ENCODE data around the gene IPO8.

DNA sequence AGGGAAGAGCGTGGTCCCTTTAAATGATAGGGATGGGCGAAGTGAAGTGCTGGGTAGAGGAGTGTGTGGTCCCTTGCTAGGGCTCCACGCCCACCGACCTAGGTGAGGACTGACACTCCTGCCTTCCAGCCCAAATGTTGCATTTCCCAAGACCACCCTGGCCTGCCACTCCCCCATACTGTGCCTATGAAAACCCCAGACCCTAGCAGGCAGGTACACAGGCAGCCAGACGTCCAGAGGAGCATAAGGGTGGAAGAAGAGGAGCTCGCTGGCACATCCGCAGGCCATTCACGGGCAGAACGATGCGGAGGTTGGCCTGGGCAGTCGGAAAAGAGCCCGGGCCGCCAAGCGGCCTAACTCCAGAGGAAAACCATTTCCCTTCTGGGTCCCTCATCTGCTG lies 817 bp upstream of the IPO8 start:
- no peak for TF ChIP-seq POLR2A (IDR thresholded peaks at IDR 0.05)
- TF ChIP-seq CTCF (IDR thresholded peaks at IDR 0.05): no peak
- TF ChIP-seq POLR2AphosphoS5 (IDR thresholded peaks at IDR 0.05): no peak
- TF ChIP-seq EP300 (IDR thresholded peaks at IDR 0.05): no peak
